Measurements from ENCODE around the gene ZGRF1.
A peak's percentile ranks its signal among the peaks of the same experiment; 100 is the strongest.
"Not testable (repeated sequence)": the region's sequence is repeated elsewhere in the genome, so short reads cannot be mapped to it uniquely, and the experiment has no call there.

Gene ZGRF1, protein sequence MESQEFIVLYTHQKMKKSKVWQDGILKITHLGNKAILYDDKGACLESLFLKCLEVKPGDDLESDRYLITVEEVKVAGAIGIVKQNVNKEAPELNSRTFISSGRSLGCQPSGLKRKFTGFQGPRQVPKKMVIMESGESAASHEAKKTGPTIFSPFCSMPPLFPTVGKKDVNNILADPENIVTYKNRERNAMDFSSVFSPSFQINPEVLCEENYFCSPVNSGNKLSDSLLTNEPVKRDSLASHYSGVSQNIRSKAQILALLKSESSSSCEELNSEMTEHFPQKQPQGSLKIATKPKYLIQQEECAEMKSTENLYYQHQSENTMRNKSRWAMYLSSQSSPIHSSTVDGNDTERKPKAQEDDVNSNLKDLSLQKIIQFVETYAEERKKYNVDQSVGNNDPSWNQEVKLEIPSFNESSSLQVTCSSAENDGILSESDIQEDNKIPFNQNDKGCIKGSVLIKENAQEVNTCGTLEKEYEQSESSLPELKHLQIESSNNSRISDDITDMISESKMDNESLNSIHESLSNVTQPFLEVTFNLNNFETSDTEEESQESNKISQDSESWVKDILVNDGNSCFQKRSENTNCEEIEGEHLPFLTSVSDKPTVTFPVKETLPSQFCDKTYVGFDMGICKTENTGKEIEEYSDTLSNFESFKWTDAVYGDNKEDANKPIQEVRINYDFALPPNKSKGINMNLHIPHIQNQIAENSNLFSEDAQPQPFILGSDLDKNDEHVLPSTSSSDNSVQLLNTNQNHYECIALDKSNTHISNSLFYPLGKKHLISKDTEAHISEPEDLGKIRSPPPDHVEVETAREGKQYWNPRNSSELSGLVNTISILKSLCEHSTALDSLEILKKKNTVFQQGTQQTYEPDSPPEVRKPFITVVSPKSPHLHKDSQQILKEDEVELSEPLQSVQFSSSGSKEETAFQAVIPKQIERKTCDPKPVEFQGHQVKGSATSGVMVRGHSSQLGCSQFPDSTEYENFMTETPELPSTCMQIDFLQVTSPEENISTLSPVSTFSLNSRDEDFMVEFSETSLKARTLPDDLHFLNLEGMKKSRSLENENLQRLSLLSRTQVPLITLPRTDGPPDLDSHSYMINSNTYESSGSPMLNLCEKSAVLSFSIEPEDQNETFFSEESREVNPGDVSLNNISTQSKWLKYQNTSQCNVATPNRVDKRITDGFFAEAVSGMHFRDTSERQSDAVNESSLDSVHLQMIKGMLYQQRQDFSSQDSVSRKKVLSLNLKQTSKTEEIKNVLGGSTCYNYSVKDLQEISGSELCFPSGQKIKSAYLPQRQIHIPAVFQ (N-terminal part only)

DNA sequence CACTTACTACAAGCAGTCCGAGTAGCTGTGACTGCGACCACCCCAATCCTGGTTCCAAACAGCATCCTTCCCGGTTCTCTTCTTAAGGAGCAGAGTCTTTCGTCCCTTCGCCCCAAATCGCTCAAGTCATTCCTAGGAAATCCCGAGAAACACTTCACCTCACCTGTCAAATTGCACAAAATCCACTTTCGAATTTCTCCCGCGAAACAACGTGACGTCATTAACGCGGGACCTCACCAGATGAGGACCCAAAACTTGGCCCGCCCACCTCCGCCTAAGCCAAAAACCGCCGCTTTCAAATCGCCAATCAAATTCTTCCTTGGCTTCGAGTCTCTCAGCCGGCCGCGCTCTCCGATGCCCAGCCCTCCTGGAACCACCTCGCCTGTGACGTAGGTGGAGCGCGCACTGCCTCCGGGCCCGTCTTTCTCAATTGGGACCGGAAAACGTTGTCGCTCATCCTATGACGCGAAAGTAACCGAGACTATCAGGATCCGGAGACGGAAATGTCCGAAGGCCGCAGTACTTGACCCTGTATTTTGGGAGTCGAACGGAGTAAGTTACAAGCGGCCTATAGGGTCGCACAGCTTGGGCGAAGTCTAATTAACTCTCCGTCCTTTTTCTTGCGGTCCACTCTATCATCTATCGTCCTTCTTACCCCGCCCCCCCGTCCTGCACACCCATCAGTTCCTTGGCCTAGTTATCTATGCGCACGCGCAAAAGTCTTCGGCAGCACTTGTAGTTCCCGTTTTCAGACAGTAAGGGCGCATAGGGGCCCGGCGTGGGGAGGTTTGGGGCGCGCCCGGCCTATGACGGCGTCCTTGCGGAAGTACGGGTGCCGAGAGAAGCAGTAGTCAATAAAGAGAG lies at the start of gene ZGRF1, which contains the start of gene LARP7:
Gene ZGRF1, minus strand, starts transcription at position 222 of the 864 bp plus-strand sequence. CDS start 3,733 bp downstream, outside the sequence.
Gene LARP7, plus strand, starts transcription at position 456 of the 864 bp plus-strand sequence. CDS start 7,527 bp downstream, outside the sequence.
- peak; percentile 99 for DNase-seq (ENCODE audit: low read depth)

DNA sequence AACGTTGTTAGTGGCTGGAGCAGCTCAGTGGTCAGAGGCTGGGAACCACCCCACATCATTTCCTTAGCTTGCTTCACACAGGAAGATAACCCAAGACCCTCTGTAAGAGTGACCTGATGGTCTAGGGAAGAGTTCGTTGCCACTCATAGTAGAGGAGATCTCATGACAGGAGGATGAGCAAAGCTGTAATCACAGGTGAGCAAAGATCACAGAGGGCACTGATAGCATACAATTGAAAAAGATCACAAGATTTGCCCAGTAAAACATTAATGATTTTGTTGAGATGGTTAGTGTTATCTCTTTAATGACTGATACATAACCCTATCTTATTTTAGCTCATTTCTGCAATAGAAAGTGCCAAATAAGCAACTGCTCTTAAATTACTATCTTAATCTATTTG lies 44.3 kb upstream of the ZGRF1 start:
- no peak for DNase-seq (ENCODE audit: low read depth)

GRCh38 chr4:112677519-112678091 lies 40.9 kb upstream of the ZGRF1 start:
- DNase-seq (ENCODE audit: low read depth) = no peak

- no peak for DNase-seq (ENCODE audit: low read depth)
These were observed 37.7 kb upstream of the ZGRF1 start for GRCh38 chr4:112674376-112674775.

- DNase-seq (ENCODE audit: low read depth) = no peak
These were observed 37.0 kb upstream of the ZGRF1 start for GRCh38 chr4:112673686-112674085.

- DNase-seq (ENCODE audit: low read depth) = no peak
These were observed 36.4 kb upstream of the ZGRF1 start for GRCh38 chr4:112673076-112673475.

GRCh38 chr4:112668131-112668530 lies 31.4 kb upstream of the ZGRF1 start:
- DNase-seq (ENCODE audit: low read depth) = no peak

- DNase-seq (ENCODE audit: low read depth) = peak; percentile 9
These were observed 27.9 kb upstream of the ZGRF1 start for GRCh38 chr4:112664611-112665010.

GRCh38 chr4:112656115-112656514 lies 19.4 kb upstream of the ZGRF1 start:
- not testable (repeated sequence) for DNase-seq (ENCODE audit: low read depth)

DNA sequence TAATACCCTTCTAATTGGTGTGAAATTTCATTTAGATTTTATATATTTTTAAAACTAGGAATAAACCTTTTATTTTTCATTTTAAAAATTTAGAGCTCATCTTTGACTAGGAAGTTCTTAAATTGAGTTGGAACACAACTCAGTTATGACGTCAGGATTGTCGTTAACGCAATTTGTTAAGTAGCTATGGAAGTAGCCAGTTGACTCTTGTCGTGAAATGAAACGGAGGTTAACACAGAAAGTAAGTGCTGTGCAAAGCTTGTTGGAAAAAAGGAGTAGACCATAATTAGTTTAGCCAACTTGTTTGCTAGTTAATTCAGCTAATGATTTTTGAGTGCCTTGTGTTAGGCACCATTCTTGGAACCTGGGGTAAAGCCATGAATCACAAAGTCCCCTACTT lies 18.6 kb upstream of the ZGRF1 start:
- DNase-seq (ENCODE audit: low read depth) = no peak

GRCh38 chr4:112652216-112652615 lies 15.5 kb upstream of the ZGRF1 start:
- DNase-seq (ENCODE audit: low read depth) = no peak

- no peak for DNase-seq (ENCODE audit: low read depth)
These were observed 14.9 kb upstream of the ZGRF1 start for GRCh38 chr4:112651641-112652040.

GRCh38 chr4:112650332-112650731 lies 13.6 kb upstream of the ZGRF1 start:
- DNase-seq (ENCODE audit: low read depth) = no peak

DNA sequence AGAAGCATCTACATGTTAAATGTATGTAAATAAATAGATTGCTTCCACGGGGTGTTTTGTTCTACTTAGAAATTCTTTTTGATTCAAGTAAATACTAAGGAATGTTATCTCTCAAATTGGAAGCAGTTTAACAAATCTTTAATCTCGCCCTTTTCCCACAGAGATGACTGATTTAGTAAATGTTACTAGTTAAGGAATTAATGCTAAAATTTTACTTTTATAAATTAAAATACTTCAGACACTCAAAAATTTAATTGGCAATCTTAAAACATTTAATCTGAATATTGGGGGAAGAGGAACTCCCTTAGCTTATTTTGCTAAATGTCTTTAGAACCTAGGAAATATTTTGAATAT lies 12.3 kb upstream of the ZGRF1 start:
- DNase-seq (ENCODE audit: low read depth) = no peak

DNA sequence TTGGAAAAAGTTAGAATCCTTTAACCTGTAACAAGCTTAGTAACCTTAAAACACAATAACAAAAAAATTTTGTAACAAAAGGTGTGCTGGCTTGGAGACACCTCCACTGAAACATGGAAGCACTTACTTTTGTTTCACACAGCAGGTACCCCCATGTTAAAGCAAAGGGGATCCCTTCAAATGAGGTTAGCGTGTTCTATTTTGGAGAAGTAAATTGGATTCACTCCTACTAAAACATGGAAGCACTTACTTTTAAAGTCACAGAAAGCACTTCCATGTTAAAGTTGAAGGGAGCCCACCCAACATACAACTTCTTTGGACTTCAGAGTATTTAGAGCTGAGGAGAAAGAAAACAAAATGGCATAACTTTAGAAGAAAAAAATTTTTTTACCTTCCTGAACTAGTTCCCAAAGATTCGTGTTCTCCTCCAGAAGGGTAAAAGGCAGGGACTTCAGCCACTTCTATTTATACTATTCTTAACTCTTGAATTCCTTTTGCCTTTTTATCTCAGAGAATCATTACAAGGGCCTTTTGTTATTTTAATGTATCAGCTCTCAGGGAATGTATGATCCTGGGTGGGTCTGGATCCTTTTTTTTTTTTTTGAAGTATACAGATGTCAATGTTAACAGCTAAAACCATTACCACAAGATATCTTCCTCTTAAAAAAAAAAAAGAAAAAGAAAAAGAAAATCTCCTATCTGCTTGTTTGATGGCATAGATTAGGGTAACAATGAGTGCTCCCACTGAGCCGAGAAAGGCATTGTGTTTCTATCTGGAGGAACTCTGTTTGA lies 11.8 kb upstream of the ZGRF1 start:
- DNase-seq (ENCODE audit: low read depth) = no peak

- DNase-seq (ENCODE audit: low read depth) = no peak
These were observed 11.1 kb upstream of the ZGRF1 start for GRCh38 chr4:112647785-112648184.

DNA sequence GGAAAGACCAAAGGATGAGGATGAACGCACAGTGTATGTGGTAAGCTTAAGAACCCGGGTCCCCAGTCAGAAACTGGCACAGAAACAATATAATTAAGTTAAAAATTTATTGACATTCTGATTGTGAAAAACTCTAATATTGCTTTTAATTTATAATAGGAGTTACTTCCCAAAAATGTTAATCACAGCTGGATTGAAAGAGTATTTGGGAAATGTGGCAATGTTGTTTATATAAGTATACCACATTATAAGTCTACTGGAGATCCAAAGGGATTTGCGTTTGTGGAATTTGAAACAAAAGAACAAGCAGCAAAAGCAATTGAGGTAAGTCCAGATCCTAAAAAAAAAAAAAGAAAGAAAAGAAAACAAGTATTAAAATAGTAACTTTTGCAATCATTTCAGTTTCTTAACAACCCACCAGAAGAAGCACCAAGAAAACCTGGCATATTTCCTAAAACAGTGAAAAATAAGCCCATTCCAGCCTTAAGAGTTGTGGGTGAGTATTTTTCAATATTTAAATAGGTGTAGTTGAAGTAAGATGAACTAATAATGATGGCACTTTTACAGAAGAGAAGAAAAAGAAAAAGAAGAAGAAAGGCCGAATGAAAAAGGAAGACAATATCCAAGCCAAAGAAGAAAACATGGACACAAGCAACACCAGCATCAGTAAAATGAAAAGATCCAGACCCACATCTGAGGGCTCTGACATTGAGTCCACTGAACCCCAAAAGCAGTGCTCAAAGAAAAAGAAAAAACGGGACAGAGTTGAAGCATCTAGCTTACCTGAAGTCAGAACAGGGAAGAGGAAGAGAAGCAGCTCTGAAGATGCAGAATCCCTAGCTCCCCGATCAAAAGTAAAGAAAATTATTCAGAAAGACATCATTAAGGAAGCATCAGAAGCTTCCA lies 10.2 kb upstream of the ZGRF1 start:
- DNase-seq (ENCODE audit: low read depth) = no peak

DNA sequence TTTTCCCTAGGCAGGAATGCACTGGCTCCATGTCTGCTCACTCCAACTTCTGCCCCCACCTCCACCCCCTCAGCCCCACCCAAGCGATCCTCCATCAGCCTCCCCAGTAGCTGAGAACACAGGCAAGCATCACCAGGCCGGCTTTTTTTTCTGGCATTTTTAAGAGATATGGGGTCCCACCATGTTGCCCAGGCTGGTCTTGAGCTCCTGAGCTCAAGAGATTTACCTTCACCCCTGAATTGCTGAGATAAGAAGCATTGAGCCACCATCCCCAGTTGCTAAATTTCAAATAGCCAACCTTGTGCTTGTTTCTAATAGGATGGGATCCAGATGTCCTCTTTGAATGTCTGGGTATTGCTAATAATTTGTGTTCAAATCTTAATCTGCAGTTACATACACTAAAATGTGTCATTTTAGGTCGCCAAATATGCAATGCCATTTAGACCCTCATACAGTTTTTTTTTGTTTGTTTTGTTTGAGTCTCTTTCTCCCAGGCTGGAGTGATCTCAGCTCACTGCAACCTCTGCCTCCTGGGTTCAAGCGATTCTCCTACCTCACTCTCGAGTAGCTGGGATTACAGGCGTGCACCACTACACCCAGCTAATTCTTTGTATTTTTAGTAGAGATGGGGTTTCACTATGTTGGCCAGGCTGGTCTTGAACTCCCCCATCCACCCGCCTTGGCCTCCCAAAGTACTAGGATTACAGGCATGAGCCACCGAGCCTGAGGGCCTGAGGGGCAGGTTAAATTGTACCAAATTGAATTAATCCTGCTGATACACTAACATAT lies 9.0 kb upstream of the ZGRF1 start:
- DNase-seq (ENCODE audit: low read depth) = no peak
